ENCODE measurements around the gene MIS18BP1.

The MIS18BP1 gene

DNA sequence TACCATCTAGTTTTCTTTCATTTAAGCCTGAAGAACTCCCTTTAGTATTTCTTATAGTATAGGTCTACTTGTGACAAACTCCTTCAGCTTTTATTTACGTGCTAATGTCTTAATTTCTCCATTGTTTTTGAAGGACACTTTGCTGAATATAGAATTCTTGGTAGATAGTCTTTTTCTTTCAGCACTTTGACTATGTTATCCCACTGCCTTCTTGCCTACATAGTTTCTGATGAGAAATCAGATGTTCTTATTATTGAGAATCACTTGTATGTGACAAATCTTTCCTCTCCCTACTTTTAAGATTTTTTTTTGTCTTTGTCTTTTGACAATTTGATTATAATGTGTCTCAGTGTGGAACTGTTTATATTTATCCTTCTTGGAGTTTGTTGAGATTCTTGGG lies 5.1 kb upstream of the MIS18BP1 start:
- H3K9me3 Mint-ChIP-seq, result peaks cover 76% of the 10 kb centered on the region
- peaks cover 14% of the 10 kb centered on the region for H3K36me3 Mint-ChIP-seq (ENCODE audit: low read depth)
- H3K4me3 Mint-ChIP-seq, result no peak overlapping the region
- DNase-seq, result no peak
- H3K4me1 Mint-ChIP-seq, result no peaks in the 10 kb centered on the region
- TF ChIP-seq, protein P1, sequence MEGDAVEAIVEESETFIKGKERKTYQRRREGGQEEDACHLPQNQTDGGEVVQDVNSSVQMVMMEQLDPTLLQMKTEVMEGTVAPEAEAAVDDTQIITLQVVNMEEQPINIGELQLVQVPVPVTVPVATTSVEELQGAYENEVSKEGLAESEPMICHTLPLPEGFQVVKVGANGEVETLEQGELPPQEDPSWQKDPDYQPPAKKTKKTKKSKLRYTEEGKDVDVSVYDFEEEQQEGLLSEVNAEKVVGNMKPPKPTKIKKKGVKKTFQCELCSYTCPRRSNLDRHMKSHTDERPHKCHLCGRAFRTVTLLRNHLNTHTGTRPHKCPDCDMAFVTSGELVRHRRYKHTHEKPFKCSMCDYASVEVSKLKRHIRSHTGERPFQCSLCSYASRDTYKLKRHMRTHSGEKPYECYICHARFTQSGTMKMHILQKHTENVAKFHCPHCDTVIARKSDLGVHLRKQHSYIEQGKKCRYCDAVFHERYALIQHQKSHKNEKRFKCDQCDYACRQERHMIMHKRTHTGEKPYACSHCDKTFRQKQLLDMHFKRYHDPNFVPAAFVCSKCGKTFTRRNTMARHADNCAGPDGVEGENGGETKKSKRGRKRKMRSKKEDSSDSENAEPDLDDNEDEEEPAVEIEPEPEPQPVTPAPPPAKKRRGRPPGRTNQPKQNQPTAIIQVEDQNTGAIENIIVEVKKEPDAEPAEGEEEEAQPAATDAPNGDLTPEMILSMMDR (IDR thresholded peaks at IDR 0.05), result no peak
- H3K27me3 Mint-ChIP-seq (ENCODE audit: low read depth, poor library complexity), result peaks cover 12% of the 10 kb centered on the region
- H3K27ac Mint-ChIP-seq, result no peak overlapping the region

DNA sequence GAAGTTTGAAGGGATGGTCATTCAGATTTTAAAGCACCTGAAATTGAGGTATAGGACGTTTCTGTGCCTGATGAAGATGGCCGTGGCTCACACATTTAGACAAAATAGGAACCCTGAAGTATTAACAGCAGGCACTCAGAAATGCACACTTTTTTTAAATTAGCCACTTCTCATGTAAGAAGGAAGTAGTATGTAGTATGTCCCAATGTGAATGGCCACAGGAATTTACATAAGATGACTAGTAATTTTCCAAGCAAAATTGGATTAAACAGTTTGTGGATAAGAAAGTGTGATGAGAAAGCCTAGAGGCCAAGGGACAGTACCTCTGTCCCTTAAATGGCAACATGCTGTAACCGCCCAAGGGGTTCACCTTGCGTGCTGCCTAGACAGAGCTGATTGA lies 1.8 kb upstream of the MIS18BP1 start:
- no peak overlapping the region for H3K4me3 Mint-ChIP-seq
- peaks cover 10% of the 10 kb centered on the region for H3K4me1 Mint-ChIP-seq
- peaks cover 27% of the 10 kb centered on the region for H3K36me3 Mint-ChIP-seq (ENCODE audit: low read depth)

DNA sequence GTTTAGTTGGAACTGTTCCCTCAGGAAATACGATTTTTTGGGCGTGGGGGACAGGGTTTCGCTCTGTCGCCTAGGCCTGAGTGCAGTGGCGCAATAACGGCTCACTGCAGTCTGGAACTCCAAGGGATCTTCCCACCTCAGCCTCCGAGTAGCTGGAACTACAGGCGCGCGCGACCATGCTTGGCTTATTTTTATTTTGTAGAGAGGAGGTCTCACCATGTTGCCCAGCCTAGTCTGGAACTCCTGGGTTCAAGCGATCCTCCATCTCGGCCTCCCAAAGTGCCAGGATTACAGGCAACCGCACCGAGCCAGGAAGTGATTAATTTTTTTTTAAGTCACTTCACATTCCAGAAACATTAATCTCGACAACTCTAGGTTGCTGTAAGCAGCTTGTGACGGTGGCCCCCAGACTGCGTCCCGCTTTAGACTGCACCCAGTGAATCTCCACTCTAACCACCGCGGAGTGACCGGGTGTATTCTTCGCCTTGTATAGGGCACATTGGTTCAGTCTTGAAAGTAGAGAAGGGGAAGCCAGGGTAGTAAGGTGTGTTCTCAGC lies 830 bp upstream of the MIS18BP1 start:
- Mint-ChIP-seq H3K36me3 (ENCODE audit: low read depth) (peaks cover 20% of the 10 kb centered on the region), H3K4me3 (peak overlapping the region; percentile 95), H3K27me3 (ENCODE audit: low read depth, poor library complexity) (peaks cover 12% of the 10 kb centered on the region), H3K27ac (peak overlapping the region; percentile 87), H3K9me3 (peaks cover 55% of the 10 kb centered on the region), H3K4me1 (peaks cover 10% of the 10 kb centered on the region)
- TF ChIP-seq, protein P1 (IDR thresholded peaks at IDR 0.05), result no peak
- no peak for DNase-seq

More for the DNA sequence above, 1.8 kb upstream of the MIS18BP1 start:
- TF ChIP-seq, protein P1 (IDR thresholded peaks at IDR 0.05), result no peak
- H3K27me3 Mint-ChIP-seq (ENCODE audit: low read depth, poor library complexity), result peaks cover 12% of the 10 kb centered on the region
- H3K9me3 Mint-ChIP-seq, result peaks cover 64% of the 10 kb centered on the region
- no peak overlapping the region for H3K27ac Mint-ChIP-seq
- DNase-seq, result no peak

DNA sequence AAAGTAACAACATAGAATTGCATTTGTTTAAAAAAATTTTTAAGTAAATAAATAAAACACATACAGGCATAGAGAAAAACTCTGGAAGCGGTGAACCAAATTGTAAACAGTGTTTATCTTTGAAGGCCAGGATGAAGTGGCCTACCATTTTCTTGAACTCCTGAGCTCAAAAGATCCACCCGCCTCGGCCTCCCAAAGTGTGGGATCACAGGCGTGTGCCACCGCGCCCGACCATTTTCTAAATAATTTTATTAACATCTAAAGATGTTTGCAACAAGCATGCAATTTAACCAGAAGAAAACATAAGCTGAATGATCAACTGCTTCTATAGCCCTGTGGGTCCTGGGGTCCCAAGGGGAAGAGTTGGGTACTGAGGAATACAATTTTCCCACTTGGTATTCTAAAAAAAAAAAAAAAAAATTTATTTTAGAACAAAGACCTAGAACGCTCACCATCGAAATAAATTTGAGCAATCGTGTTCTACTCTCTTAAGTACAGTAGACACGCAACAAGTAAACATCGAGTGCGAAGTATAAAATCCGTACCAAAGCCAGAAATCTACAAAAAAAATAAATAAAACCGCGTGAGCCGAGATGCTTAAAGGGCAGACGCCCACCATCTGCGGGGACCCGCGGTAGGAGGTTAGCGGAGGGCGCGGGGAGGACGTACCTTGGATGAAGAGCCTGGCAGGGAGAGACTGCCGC lies 484 bp downstream of the MIS18BP1 start:
- TF ChIP-seq, protein P1 (IDR thresholded peaks at IDR 0.05), result no peak

DNA sequence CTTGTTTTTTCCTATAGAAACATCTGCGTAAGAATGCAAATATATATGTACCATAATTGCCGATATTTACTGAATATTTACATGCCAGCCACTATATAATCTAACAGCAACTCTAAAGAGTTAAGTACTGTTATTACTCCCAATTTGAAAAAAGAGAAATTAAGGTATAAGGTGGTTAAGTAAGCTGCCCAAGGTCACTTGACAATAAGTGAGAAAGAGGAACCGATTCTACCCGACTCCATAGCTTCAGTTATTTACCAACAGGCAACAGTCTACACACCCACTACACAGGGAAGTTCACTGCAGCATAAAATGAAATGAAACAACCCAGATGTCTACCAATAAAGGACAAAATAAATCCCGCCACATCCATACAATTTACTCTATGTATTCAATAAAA lies 1.1 kb downstream of the MIS18BP1 start:
- DNase-seq, result no peak
- TF ChIP-seq, protein P1 (IDR thresholded peaks at IDR 0.05), result no peak
- Mint-ChIP-seq H3K9me3 (peaks cover 36% of the 10 kb centered on the region), H3K4me3 (peak overlapping the region; percentile 95), H3K27me3 (ENCODE audit: low read depth, poor library complexity) (peaks cover 12% of the 10 kb centered on the region), H3K27ac (peak overlapping the region; percentile 20), H3K36me3 (ENCODE audit: low read depth) (peaks cover 13% of the 10 kb centered on the region), H3K4me1 (peaks cover 10% of the 10 kb centered on the region)

More for the DNA sequence above, 484 bp downstream of the MIS18BP1 start:
- Mint-ChIP-seq H3K36me3 (ENCODE audit: low read depth) (peaks cover 13% of the 10 kb centered on the region), H3K4me1 (peaks cover 10% of the 10 kb centered on the region), H3K27ac (peak overlapping the region; percentile 99), H3K9me3 (peaks cover 42% of the 10 kb centered on the region), H3K4me3 (peak overlapping the region; percentile 95), H3K27me3 (ENCODE audit: low read depth, poor library complexity) (peaks cover 12% of the 10 kb centered on the region)
- DNase-seq, result peak; percentile 8
